ENCODE measurements around the gene MECP2. TPM values are rescaled to one million over a fixed set of nuclear protein-coding genes. Genes with fewer than 3 reads are reported as not detected.
A peak's percentile ranks its signal among the peaks of the same experiment; 100 is the strongest.

The MECP2 gene
- total RNA-seq, 1 donor from 2014 or later = 43.7 TPM

GRCh38 chrX:154061801-154062200 is 35.7 kb downstream of the MECP2 start:
- Mint-ChIP-seq H3K27ac (ENCODE audit: unreplicated experiment) (no peak overlapping the region), H3K9me3 (ENCODE audit: unreplicated experiment) (no peaks in the 10 kb centered on the region)

GRCh38 chrX:154059729-154060245 is 37.7 kb downstream of the MECP2 start:
- no peak for TF ChIP-seq CTCF (IDR thresholded peaks at IDR 0.05)
- H3K4me1 Mint-ChIP-seq (ENCODE audit: unreplicated experiment) = peaks cover 40% of the 10 kb centered on the region
- H3K9me3 Mint-ChIP-seq (ENCODE audit: unreplicated experiment) = no peaks in the 10 kb centered on the region
- H3K27me3 Mint-ChIP-seq (ENCODE audit: unreplicated experiment) = no peaks in the 10 kb centered on the region
- H3K4me3 Mint-ChIP-seq (ENCODE audit: unreplicated experiment) = no peak overlapping the region
- H3K36me3 Mint-ChIP-seq (ENCODE audit: unreplicated experiment) = no peaks in the 10 kb centered on the region
- DNase-seq (ENCODE audit: extremely low spot score, unreplicated experiment) = no peak
- peak overlapping the region; percentile 45 for H3K27ac Mint-ChIP-seq (ENCODE audit: unreplicated experiment)

More at GRCh38 chrX:154061801-154062200, 35.7 kb downstream of the MECP2 start:
- DNase-seq (ENCODE audit: extremely low spot score, unreplicated experiment) = no peak
- no peak for TF ChIP-seq CTCF (IDR thresholded peaks at IDR 0.05)
- H3K27me3 Mint-ChIP-seq (ENCODE audit: unreplicated experiment) = no peaks in the 10 kb centered on the region
- peaks cover 40% of the 10 kb centered on the region for H3K4me1 Mint-ChIP-seq (ENCODE audit: unreplicated experiment)
- H3K36me3 Mint-ChIP-seq (ENCODE audit: unreplicated experiment) = no peaks in the 10 kb centered on the region
- no peak overlapping the region for H3K4me3 Mint-ChIP-seq (ENCODE audit: unreplicated experiment)

- no peaks in the 10 kb centered on the region for H3K27me3 Mint-ChIP-seq (ENCODE audit: unreplicated experiment)
- TF ChIP-seq CTCF (IDR thresholded peaks at IDR 0.05) = no peak
- no peaks in the 10 kb centered on the region for H3K9me3 Mint-ChIP-seq (ENCODE audit: unreplicated experiment)
- no peak overlapping the region for H3K4me3 Mint-ChIP-seq (ENCODE audit: unreplicated experiment)
- DNase-seq (ENCODE audit: extremely low spot score, unreplicated experiment) = no peak
- peaks cover 37% of the 10 kb centered on the region for H3K4me1 Mint-ChIP-seq (ENCODE audit: unreplicated experiment)
- peak overlapping the region; percentile 45 for H3K27ac Mint-ChIP-seq (ENCODE audit: unreplicated experiment)
- no peaks in the 10 kb centered on the region for H3K36me3 Mint-ChIP-seq (ENCODE audit: unreplicated experiment)
Observed at GRCh38 chrX:154059231-154059630, 38.3 kb downstream of the MECP2 start.

GRCh38 chrX:154058214-154058997 is 39.1 kb downstream of the MECP2 start:
- H3K9me3 Mint-ChIP-seq (ENCODE audit: unreplicated experiment) = no peaks in the 10 kb centered on the region
- H3K4me1 Mint-ChIP-seq (ENCODE audit: unreplicated experiment) = peaks cover 37% of the 10 kb centered on the region
- no peak overlapping the region for H3K27ac Mint-ChIP-seq (ENCODE audit: unreplicated experiment)
- no peak overlapping the region for H3K4me3 Mint-ChIP-seq (ENCODE audit: unreplicated experiment)
- no peak for DNase-seq (ENCODE audit: extremely low spot score, unreplicated experiment)
- H3K36me3 Mint-ChIP-seq (ENCODE audit: unreplicated experiment) = no peaks in the 10 kb centered on the region
- H3K27me3 Mint-ChIP-seq (ENCODE audit: unreplicated experiment) = no peaks in the 10 kb centered on the region
- TF ChIP-seq CTCF (IDR thresholded peaks at IDR 0.05) = no peak

GRCh38 chrX:154057791-154058190 is 39.7 kb downstream of the MECP2 start:
- no peak for DNase-seq (ENCODE audit: extremely low spot score, unreplicated experiment)
- no peak for TF ChIP-seq CTCF (IDR thresholded peaks at IDR 0.05)
- Mint-ChIP-seq H3K27ac (ENCODE audit: unreplicated experiment) (no peak overlapping the region), H3K27me3 (ENCODE audit: unreplicated experiment) (no peaks in the 10 kb centered on the region), H3K9me3 (ENCODE audit: unreplicated experiment) (no peaks in the 10 kb centered on the region), H3K36me3 (ENCODE audit: unreplicated experiment) (no peaks in the 10 kb centered on the region), H3K4me3 (ENCODE audit: unreplicated experiment) (no peak overlapping the region), H3K4me1 (ENCODE audit: unreplicated experiment) (peaks cover 35% of the 10 kb centered on the region)
